HUES6 (cell line): ENCODE measurements around the gene KDM5B.
"Not testable (repeated sequence)": the region's sequence is repeated elsewhere in the genome, so short reads cannot be mapped to it uniquely, and the experiment has no call there.

Experiments used
- H3K27ac ChIP-seq: 2 replicates; pipeline ENCODE4 v1.7.0; 2013; ENCODE audit warnings: low read depth, mild to moderate bottlenecking, low read length, inconsistent platforms
- H3K27me3 ChIP-seq: 2 replicates; pipeline ENCODE4 v1.6.1; 2013; ENCODE audit warnings: low read length; ENCODE audit not compliant: control insufficient read depth, insufficient read depth
- H3K36me3 ChIP-seq: 2 replicates; pipeline ENCODE4 v1.6.1; 2013; ENCODE audit warnings: low read length; ENCODE audit not compliant: control insufficient read depth, insufficient read depth
- H3K4me1 ChIP-seq: 2 replicates; pipeline ENCODE4 v1.6.1; 2013; ENCODE audit warnings: low read length; ENCODE audit not compliant: control insufficient read depth, insufficient read depth
- H3K4me3 ChIP-seq: 2 replicates; pipeline ENCODE4 v1.5.1; 2013; ENCODE audit warnings: low read depth, low read length
- H3K9ac ChIP-seq: one replicate; pipeline ENCODE4 v1.6.1; 2013; ENCODE audit warnings: mild to moderate bottlenecking, low read length
- H3K9me3 ChIP-seq: 2 replicates; pipeline ENCODE4 v1.6.1; 2013; ENCODE audit warnings: low read depth, low read length; ENCODE audit not compliant: control insufficient read depth, insufficient read depth

KDM5B gene

DNA sequence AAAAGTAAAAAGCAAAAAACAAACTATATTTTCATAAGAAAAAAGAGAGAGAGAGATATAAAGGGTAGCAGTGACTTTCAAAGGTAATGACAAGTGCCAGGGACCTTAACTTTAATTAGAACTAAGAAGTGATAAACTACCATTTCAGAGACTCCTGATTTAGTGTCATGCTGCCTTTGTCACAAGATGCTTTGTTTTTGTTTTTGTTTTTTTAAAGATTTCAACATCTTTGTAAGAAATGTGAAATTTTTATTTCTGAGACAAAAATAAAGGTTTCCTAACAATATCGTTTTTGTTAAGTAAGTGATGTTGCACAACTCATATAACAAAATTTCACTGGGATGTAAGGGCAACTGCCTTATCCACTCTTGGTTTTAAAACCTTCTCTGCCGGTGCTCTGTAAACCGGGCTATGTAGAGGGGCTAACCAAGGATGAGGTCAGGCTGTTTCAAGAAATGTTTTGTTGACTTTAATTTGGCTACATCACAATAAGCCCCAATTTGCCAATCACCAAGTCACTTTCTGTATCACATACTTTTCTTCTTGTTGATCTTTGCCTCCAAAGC, 62.8 kb downstream of the KDM5B start:
- Histone ChIP-seq H3K9me3 (no peaks in the 10 kb centered on the region), H3K4me3 (no peak overlapping the region), H3K27me3 (no peaks in the 10 kb centered on the region), H3K36me3 (peaks cover 95% of the 10 kb centered on the region), H3K27ac (no peak overlapping the region), H3K9ac (no peak overlapping the region), H3K4me1 (no peaks in the 10 kb centered on the region)

DNA sequence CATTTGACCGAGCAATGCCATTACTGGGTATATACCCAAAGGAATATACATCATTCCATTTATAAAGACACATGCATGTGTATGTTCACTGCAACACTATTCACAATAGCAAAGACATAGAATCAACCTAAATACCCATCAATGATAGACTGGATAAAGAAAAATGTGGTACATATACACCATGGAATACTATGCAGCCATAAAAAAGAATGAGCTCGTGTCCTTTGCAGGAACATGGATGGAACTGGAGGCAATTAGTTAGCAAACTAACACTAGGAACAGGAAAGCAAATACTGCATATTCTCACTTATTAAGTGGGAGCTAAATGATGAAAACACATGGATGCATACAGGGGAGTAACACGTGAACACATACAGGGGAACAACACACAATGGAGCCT, 63.5 kb downstream of the KDM5B start:
- H3K27me3 ChIP-seq, H3K4me1 ChIP-seq, H3K9ac ChIP-seq, H3K9me3 ChIP-seq, H3K4me3 ChIP-seq, H3K27ac ChIP-seq: not testable (repeated sequence)
- peaks cover 89% of the 10 kb centered on the region for H3K36me3 ChIP-seq

DNA sequence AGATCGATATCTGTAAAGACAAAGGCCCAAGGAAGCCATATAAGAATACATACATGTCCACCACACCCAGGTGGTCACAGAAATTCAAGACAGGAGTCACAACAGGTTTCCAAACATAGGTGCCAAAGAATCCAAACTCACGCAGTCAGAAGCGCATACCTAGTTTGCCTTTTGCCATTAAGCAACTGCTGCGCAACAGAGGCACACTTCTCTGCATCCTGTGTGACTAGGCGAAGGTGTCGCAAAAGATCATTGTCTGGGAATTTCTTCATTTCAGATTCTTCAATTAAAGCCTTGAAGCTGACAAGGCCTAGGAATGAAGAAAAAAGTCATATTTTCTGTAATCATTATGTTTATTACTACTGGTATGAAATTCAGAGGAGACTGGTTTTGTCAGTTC, 65.7 kb downstream of the KDM5B start:
- Histone ChIP-seq H3K27me3 (no peaks in the 10 kb centered on the region), H3K9ac (no peak overlapping the region), H3K36me3 (peaks cover 84% of the 10 kb centered on the region), H3K4me1 (no peaks in the 10 kb centered on the region), H3K4me3 (no peak overlapping the region), H3K27ac (no peak overlapping the region), H3K9me3 (no peaks in the 10 kb centered on the region)

DNA sequence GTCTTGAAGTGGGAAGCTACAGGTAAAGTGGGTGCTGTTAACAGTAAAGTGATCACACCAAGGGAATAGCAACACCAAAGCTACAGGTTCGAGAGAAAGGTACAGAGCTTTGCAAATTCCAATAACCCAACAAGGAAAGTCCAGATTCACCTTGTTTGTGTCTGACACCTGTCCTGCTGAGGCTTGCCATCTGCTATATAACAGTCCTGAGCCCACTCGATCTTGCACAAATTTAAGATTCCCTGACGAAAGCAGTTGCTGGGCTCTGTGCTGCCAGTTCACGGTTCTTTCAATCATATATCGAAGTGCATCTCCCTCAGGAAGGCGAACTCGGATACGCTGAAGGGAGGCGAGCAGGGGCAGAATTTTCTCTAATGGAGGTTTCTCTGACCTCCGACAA, 75.0 kb downstream of the KDM5B start:
- Histone ChIP-seq H3K9ac (no peak overlapping the region), H3K9me3 (no peaks in the 10 kb centered on the region), H3K4me1 (no peaks in the 10 kb centered on the region), H3K4me3 (no peak overlapping the region), H3K27me3 (no peaks in the 10 kb centered on the region), H3K27ac (no peak overlapping the region), H3K36me3 (peaks cover 99% of the 10 kb centered on the region)

DNA sequence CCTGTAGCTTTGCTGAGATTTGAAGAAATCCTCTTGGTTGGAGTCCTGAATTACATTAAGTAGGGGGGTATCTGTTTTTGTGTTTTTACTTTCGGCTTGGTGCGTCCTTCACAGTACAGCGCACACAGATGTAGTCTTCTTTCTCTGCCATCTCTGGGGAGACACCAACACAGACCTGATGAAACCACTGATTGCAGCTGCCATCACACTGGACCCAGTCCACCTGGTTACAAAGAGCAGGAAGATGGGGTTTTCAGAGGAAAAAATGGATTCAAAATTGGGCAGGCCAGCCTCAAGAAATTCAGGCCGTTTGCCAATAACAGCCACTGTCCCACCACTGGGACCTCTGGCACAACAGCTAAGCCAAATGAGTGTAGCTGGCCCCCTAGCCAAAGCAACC, 79.3 kb downstream of the KDM5B start:
- H3K36me3 ChIP-seq, result peaks cover 97% of the 10 kb centered on the region
- no peak overlapping the region for H3K4me3 ChIP-seq
- no peaks in the 10 kb centered on the region for H3K4me1 ChIP-seq
- no peak overlapping the region for H3K27ac ChIP-seq
- no peaks in the 10 kb centered on the region for H3K27me3 ChIP-seq
- no peak overlapping the region for H3K9ac ChIP-seq
- no peaks in the 10 kb centered on the region for H3K9me3 ChIP-seq

DNA sequence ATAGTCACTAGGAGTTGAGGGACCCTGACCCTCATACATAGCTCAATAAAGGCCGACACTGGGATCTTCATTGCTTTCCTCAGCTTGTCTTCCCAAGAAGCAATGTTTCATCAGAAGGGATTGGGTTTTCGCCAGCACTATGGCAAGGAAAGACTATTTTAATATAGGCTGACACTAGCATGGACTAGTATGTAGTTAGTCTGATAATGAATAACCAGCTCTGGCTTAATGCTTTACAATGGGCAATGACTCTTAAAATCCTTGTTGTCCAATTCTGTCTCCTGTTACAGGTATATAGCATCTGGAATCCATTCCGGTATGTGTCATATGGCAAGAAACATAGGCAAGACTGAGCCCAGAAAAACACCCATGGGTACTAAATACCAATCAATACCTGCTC, 82.7 kb downstream of the KDM5B start:
- Histone ChIP-seq H3K9me3 (no peaks in the 10 kb centered on the region), H3K4me1 (no peaks in the 10 kb centered on the region), H3K27ac (no peak overlapping the region), H3K4me3 (no peak overlapping the region), H3K27me3 (no peaks in the 10 kb centered on the region), H3K36me3 (peaks cover 62% of the 10 kb centered on the region), H3K9ac (no peak overlapping the region)

DNA sequence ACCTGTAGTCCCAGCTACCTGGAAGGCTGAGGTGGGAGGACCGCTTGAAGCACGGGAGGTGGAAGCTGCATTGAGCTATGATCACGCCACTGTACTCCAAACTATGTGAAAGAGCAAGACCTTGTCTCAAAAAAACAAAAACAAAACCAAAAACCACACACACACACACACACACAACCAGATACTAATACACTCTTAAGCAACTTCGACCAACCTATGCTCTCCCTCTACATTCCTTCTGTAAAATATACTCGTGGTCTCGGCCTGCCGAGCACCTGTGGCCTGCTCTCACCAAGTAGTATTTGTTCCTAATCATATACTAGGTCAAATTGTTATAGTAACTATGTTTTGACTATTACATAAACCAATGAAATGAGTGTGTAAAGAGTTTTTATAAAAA, 84.5 kb downstream of the KDM5B start:
- Histone ChIP-seq H3K4me3 (no peak overlapping the region), H3K36me3 (peaks cover 44% of the 10 kb centered on the region), H3K27me3 (no peaks in the 10 kb centered on the region), H3K4me1 (no peaks in the 10 kb centered on the region), H3K9me3 (no peaks in the 10 kb centered on the region), H3K27ac (no peak overlapping the region), H3K9ac (no peak overlapping the region)

DNA sequence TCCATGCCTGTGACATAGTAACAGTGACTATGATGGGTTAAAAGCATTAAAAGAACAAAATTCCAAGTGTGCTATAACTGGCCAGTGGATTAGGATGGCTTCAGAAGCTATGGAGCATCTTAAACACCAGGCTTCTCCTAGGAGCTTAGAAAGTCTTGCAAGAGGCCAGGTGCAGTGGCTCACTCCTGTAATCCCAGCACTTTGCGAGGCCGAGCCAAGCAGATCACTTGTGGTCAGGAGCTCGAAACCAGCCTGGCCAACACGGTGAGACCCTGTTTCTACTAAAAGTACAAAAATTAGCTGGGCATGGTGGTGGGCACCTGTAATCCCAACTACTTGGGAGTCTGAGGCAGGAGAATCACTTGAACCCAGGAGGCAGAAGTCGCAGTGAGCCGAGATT, 85.2 kb downstream of the KDM5B start:
- H3K9ac ChIP-seq, H3K27me3 ChIP-seq, H3K4me1 ChIP-seq, H3K27ac ChIP-seq, H3K4me3 ChIP-seq, H3K9me3 ChIP-seq: not testable (repeated sequence)
- H3K36me3 ChIP-seq, result peaks cover 38% of the 10 kb centered on the region

DNA sequence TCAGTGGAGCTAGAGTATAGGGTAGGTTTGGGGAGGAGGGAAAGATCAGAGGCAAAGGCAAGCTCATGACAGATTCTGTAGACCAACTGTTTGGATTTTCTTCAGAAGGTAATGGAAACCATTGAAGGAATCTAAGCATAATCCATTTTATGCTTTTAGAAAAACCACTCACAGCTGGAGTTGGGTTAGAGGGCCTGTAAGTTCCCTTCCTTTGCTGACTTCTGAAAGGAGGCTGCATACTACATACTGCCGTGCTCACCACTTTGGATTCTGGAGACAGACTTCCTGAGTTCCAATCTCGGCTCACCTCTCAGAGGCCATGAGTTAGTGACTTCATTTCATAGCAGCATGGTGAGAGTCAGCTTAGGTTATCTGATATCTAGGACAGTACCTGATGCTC, 91.6 kb downstream of the KDM5B start:
- Histone ChIP-seq H3K4me3 (no peak overlapping the region), H3K27ac (no peak overlapping the region), H3K36me3 (no peaks in the 10 kb centered on the region), H3K9me3 (no peaks in the 10 kb centered on the region), H3K27me3 (peaks cover 18% of the 10 kb centered on the region), H3K9ac (no peak overlapping the region), H3K4me1 (peaks cover 19% of the 10 kb centered on the region)

DNA sequence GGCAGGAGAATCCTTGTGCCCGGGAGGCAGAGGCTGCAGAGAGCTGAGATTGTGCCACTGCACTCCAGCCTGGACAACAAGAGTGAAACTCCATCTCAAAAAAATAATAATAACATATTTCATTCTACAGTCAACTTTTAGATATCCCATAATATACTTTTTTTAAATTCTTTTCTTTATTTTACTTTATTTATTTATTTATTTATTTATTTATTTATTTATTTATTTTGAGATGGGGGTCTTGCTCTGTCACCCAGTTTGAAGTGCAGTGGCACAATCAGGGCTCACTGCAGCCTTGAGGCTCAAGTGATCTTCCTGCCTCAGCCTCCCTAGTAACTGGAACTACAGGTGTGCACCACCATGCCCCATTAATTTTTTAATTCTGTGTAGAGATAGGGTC, 94.0 kb downstream of the KDM5B start:
- H3K36me3 ChIP-seq, H3K27ac ChIP-seq: not testable (repeated sequence)

DNA sequence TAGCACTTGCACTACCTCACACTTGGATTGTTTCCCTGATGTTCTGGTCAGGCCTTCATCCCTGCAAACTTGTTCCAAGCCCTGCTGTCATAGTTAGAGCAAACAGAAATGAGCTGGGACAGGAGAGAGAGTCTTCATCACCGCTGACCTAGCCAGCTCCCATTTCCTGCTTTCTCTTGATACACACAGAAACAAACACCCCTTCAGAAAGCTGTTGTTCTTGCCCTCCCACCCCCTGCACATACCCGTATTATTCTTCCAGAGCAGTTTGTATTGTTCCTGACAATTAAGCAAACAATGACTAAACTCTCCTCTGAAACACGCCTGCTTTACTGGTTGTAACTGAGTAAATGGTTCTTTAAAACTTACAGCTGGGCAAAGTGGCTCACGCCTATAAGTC, 95.1 kb downstream of the KDM5B start:
- Histone ChIP-seq H3K4me3 (no peak overlapping the region), H3K9ac (no peak overlapping the region), H3K27me3 (peaks cover 54% of the 10 kb centered on the region), H3K9me3 (no peaks in the 10 kb centered on the region), H3K36me3 (no peaks in the 10 kb centered on the region), H3K27ac (no peak overlapping the region), H3K4me1 (peaks cover 32% of the 10 kb centered on the region)

More for the DNA sequence above, 94.0 kb downstream of the KDM5B start:
- not testable (repeated sequence) for H3K9me3 ChIP-seq, H3K9ac ChIP-seq, H3K4me3 ChIP-seq
- Histone ChIP-seq H3K27me3 (peaks cover 43% of the 10 kb centered on the region), H3K4me1 (peaks cover 30% of the 10 kb centered on the region)
